Measurements from ENCODE around the gene ANKHD1.

- no peak for TF ChIP-seq CTCF (IDR thresholded peaks at IDR 0.05 in 4 of 5, conservative IDR thresholded peaks at IDR 0.05 in 1 of 5)
- no peak for TF ChIP-seq POLR2A (IDR thresholded peaks at IDR 0.05)
Observed at GRCh38 chr5:140398379-140398811, 3.2 kb upstream of the ANKHD1 start.

All from gastrocnemius medialis (tissue), 4 donors.